GM19395 (cell line): ENCODE measurements around the gene KCNAB1.

ENCODE experiments used
- ATAC-seq: cut with Tn5 transposase; IDR thresholded peaks from one replicate; pipeline ENCODE4 v1.9.1; 2021; ENCODE audit warnings: mild to moderate bottlenecking, moderate library complexity; ENCODE audit not compliant: unreplicated experiment

The KCNAB1 gene

DNA sequence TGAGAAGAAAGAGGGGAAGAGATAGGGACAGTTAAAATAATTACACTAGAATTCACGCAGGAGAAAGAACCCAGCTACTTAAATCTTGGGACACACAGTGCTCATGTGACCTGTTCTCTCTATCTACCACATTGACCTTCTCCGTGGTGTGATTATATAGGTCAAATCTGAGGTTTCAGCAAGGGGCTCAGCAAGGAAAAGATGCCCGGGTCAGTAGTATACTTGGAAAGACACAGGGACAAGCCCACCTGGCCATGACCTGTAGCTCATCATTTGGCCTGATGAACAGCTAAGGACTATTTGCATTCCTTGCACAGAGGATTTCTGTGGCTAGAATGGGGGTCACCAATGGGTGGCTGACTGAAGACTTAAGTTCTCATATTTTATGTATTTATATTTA, 362.6 kb downstream of the KCNAB1 start:
- peak; percentile 5 for ATAC-seq

- peak; percentile 84 for ATAC-seq
These were observed 363.0 kb downstream of the KCNAB1 start for GRCh38 chr3:156483426-156483825.

DNA sequence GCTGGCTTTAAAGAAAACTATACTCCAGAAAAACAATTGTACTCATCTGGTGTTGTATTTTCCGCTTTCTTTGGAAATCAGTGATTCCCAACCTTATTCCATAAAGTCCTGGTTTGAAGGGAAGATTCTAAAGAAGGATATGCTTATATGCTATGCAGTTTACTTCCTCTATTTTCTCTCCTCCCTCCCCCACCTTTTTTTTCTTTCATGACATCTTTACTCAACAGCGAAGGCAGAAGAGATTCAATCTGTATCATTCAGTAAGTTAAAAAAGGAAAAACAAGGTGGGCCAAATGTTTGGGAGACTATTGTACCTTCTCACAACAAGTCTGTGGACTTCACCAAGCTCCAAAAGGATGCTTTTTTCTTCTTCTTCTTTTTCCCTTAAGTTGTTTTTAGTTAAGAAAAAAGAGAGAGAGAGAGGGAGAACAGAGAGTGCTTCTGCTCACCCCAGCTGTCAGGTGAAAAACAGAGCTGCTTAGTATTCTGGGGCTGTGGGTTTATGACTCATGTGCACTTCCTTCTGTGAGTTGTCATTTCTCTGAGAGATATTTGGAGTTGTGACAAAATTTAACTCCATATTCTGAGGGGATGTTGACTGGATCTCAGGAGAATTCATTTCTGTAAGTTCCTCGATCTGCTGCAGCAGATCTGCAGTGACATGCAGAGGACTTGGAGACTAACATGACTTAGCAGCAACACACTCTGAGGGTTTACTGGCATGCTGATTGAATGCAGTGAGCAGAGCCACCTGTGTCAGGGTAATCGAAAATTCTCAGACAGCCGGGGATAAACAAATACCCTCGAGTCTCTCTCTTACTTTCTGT, 363.8 kb downstream of the KCNAB1 start:
- ATAC-seq = peak; percentile 90

DNA sequence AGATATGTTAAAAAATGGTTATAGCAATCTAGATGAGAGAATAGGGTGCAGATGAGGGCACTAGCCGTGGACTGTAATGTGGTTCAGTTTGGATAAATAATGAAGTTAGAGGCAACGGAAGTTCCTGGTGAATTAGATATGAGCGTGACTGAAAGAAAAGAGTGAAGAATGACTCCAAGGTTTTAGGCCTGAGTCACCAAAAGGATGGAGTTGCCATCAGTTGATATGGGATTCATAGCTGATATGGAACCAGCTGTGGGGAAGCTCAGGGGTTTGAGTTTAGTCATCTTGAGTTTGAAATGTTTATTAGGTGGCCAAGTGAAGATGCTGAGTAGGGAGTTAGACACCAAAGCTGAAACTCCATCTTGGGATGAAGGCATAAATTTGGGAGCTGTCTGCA, 368.4 kb downstream of the KCNAB1 start:
- no peak for ATAC-seq

DNA sequence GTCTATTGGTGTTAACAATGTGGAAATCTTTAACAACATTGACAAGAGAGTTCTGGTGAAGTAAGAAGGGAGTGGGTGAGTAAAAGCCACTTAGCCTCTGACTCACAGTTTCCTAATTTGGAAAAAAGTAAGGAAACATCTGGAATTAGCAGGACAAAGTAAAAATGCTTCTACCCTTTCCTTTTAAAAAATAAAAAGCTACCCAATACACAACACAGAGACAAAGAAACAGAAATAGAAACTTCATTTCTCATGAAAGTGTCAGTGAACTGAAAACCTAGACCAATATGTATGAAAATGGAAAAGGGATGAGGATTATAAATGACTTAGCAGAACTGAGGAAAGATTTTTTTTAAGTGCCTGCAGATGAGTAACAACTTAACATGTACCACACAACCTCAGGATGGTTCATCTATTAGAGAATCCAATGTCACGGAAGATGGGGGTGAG, 369.1 kb downstream of the KCNAB1 start:
- peak; percentile 43 for ATAC-seq

- no peak for ATAC-seq
These were observed 370.8 kb downstream of the KCNAB1 start for GRCh38 chr3:156491192-156491591.

GRCh38 chr3:156492801-156493261, 372.5 kb downstream of the KCNAB1 start:
- no peak for ATAC-seq

DNA sequence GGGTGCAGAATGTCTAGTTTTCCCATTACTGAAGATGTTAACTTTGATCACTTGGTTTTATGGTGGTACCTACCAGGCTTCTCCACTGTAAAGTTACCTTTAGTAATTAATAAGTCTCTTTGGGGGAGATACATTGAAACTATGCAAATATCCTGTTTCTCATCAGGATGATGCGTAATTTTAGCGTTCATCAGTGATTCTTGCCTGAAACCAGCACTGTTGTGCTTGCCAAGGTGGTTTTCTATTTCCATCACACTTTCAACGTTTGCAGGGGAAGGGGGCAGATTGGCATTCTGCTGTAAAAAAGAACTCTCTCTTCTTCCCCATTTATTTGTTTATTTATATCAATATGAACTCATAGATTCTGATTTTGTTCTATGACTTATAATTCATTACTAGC, 373.5 kb downstream of the KCNAB1 start:
- ATAC-seq = no peak

DNA sequence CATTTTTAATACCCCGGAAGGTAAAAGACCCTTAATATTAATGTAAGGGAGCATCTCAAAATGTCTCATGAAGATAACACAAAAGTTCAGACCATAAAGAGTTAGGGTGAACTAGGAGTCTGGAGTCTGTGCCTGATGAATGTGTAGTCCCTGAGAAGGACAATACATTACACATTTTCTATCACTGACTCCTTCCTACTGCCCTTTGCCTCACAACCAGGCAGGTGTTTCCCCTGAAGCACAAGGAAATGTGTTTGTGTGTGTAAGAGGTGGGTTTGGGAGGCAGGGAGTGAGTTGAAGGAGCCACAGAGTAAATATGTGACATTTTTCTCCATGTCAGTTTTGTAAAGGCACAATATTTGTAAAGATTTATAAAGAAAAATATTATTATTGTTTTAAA, 375.4 kb downstream of the KCNAB1 start:
- ATAC-seq = no peak

GRCh38 chr3:156497326-156497725, 376.9 kb downstream of the KCNAB1 start:
- ATAC-seq = no peak

GRCh38 chr3:156498307-156498706, 377.9 kb downstream of the KCNAB1 start:
- ATAC-seq = no peak

- no peak for ATAC-seq
These were observed 386.9 kb downstream of the KCNAB1 start for GRCh38 chr3:156507285-156507684.

DNA sequence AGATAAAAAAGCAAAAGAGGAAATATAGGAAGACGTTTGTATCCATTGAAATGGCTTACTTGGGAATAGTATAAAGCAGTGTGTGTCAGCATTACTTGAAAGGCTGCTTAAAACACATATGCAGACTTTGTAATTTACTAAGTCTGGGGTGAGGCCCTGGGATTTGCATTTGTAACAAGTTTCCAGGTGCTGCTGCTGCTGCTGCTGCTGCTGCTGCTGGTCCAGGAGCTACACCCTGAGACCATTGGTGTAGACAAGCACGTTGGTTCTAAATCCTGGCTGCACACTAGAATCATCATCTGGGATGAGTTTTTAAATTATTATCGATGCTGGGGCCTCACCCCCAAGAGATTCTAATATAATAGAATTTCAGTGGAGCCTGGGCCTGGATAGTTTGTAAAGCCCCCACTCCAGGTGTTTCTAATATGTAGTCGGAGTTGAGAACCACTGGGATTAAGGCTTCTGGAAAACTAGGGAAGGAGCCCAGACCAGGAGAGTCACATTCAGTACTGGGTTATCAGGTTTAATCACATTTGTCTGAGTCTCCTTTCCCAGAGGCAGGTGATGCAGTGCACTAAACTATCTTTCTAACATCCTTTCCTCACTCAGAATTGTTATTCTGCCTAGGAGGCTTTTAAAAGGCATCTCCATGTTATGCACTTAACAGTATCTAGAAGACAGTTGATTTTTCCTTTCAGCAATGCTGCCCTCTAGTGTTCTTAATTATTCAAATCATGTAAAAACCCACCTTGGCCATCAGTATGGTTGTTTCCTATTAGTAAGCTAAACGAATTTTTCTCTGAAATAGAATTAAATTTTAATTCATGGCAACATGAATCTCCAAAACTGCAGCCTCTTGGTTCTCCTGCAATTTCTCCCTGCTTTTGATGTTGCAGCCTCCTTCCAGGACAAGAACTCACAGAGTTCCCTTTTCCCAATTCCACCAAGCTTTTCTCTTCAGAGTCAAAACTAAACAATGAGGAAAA, 389.1 kb downstream of the KCNAB1 start:
- ATAC-seq = peak; percentile 87

DNA sequence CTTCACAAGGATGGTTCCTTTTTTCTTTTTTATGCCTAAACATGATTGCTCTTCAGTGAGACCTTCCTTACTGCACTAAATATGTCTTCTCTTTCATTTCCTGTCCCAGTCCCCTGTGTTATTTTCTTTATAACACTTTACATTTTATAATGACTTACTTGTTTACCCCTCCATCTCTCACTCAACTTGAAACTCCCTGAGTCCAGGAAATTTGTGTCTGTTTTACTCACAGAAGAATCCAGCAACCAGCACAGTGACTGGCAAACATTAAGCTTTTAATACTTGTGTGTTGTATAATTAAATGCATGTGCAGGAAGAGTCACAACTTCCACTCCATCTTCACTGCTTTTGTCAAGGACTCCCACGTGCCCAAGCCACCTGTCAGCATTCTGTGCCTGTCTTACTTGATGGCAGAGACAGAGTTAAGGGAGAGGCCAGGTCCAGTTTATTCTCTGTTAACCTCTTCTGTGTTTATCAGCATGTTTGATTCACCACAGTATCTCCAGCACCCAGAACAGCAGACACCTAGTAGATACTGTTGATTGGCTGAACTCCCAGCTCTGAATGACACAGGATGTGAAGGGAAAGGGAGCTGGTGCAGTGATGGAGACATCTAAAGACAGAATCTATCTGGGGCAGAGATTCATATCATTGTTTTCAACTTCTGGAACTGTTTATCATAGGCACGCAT, 391.8 kb downstream of the KCNAB1 start:
- ATAC-seq = no peak

DNA sequence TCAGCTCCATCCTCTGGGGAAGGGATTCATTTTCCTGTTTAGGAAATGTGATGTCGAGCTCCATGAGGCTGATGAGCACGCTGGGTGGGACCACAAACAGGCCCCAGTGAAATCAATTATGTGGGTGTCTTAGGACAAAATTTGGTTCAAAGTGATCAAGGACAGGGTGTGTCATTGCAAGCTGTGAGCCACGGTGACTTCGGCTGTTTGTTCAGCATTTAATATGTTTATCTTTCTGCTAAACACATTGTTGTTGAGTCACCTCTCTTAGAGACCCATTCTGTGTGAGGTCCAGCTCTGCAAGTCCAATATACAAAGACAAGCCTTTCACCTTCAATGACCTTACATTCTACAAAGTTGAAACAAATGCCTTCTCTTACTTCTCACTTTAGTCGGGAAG, 393.2 kb downstream of the KCNAB1 start:
- no peak for ATAC-seq

GRCh38 chr3:156516284-156516683, 395.9 kb downstream of the KCNAB1 start:
- ATAC-seq = no peak

- ATAC-seq = no peak
These were observed 396.6 kb downstream of the KCNAB1 start for GRCh38 chr3:156516961-156517360.

GRCh38 chr3:156518726-156519125, 398.3 kb downstream of the KCNAB1 start:
- ATAC-seq = no peak

DNA sequence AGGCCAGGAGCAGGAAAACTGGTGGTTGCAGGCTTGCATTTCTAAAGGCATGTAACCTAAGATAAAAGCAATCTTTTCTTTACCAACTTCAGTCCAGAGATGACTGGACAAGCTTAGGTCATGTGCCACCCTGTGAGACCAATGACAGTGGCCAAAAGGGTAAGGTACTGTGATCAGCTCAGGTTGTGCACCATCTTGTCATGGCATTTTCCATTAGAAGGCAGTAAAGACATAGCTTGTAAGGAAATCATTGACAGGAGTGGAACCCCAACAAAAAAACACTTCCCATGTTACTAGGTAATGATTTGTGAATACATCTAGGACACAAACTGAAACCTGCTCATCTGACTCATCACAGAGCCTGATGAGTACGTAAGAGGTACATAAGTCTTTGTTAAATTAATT, 399.4 kb downstream of the KCNAB1 start:
- ATAC-seq = peak; percentile 82

DNA sequence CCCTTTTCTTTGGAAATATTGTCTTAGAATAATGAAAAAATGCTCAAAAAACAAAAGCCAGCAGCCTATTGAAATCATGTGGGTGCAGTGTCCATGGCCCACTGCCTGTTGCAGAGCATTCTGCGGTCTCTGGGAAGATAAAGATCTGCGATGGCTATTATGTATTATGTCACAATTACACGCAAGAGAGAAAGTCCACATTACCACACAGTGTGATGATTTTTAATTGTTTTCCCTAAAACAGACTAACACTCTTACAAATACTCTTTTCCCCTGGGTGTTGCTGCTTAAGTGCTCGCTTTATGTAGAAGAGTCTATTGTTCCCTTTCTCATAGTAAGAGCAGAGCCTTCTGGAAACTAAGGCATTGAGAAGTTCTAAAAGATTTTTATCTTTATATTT, 402.3 kb downstream of the KCNAB1 start:
- ATAC-seq = no peak

GRCh38 chr3:156525808-156526207, 405.4 kb downstream of the KCNAB1 start:
- no peak for ATAC-seq
